Measurements from ENCODE around the gene RSPRY1.

RSPRY1 gene

GRCh38 chr16:57213462-57213861 lies 27.3 kb downstream of the RSPRY1 start:
- FAIRE-seq, result no peak

DNA sequence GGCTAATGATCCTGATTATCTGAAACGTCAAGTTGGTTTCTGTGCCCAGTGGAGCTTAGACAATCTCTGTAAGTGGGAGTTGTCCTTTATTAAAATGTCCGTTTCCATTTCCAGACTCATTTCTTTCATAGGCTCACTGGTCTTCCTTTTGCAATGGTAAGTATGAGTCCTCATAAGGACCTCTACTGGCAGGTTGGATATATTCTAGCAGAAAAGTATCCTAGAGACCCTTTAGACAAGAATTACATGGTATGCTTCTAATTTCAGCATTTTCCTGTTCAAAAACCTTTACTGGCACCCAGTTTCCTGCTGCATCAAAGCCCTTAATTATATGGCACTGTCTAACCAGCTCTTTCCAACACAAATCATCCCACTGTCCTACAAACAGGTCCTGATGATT lies 30.8 kb downstream of the RSPRY1 start:
- no peak for FAIRE-seq
- DNase-seq (ENCODE audit: insufficient read length, low spot score), result no peak

More at GRCh38 chr16:57213462-57213861, 27.3 kb downstream of the RSPRY1 start:
- no peak for DNase-seq (ENCODE audit: insufficient read length, low spot score)

- FAIRE-seq (no peak), DNase-seq (ENCODE audit: insufficient read length, low spot score) (no peak)
Observed at GRCh38 chr16:57223057-57223456, 36.9 kb downstream of the RSPRY1 start.

- FAIRE-seq (no peak), DNase-seq (ENCODE audit: insufficient read length, low spot score) (no peak)
Observed at GRCh38 chr16:57224651-57225335, 38.7 kb downstream of the RSPRY1 start.

DNA sequence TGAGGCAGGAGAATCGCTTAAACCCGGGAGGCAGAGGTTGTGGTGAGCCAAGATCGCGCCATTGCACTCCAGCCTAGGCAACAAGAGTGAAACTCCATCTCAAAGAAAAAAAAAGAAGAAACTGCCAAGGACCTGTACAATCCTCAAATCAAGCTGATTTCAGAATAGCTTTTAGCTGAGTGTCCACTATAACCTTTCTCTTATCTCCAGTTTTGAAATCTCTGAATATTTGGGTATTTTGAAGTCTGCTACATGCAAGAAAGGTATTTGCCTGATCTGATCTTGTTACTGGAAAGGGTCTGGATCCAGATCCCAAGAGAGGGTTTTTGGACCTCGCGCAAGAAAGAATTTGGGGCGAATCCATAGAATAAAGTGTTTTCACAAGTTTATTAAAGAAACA lies 39.8 kb downstream of the RSPRY1 start:
- DNase-seq (ENCODE audit: insufficient read length, low spot score), result no peak
- no peak for FAIRE-seq

GRCh38 chr16:57226701-57227621 lies 40.8 kb downstream of the RSPRY1 start:
- FAIRE-seq, result no peak
- no peak for DNase-seq (ENCODE audit: insufficient read length, low spot score)

- FAIRE-seq (no peak), DNase-seq (ENCODE audit: insufficient read length, low spot score) (no peak)
Observed at GRCh38 chr16:57229079-57229478, 43.0 kb downstream of the RSPRY1 start.

DNA sequence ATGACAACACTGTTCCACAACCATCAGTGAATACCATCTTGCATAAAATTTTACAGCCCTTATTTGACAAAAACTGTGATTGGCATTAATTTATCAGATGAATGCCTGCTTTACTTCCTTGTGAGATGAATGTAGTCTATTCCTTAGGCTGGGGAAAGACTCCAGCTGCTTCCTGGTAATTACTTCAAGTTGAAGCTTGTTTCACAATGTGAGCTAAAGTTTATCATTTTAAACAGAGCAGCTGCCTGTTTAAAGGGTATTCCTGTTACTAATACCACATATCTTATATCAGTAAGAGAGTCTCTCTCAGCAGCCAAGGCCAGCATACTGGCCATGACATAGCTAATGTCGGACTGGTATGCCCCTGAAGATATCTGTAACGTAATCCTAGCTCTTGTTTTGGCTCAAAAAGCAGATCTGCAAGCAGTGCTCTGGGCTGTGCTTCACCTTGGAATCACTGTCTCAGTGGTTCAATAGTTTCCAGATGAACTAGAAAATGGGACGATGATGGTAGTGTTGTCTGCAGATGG lies 45.8 kb downstream of the RSPRY1 start:
- FAIRE-seq, result no peak
- no peak for DNase-seq (ENCODE audit: insufficient read length, low spot score)

GRCh38 chr16:57233944-57234706 lies 48.0 kb downstream of the RSPRY1 start:
- FAIRE-seq (no peak), DNase-seq (ENCODE audit: insufficient read length, low spot score) (no peak)

GRCh38 chr16:57234707-57235092 lies 48.6 kb downstream of the RSPRY1 start:
- FAIRE-seq (no peak), DNase-seq (ENCODE audit: insufficient read length, low spot score) (no peak)

- FAIRE-seq, result peak; percentile 33
Observed at GRCh38 chr16:57235128-57236021, 49.2 kb downstream of the RSPRY1 start.

DNA sequence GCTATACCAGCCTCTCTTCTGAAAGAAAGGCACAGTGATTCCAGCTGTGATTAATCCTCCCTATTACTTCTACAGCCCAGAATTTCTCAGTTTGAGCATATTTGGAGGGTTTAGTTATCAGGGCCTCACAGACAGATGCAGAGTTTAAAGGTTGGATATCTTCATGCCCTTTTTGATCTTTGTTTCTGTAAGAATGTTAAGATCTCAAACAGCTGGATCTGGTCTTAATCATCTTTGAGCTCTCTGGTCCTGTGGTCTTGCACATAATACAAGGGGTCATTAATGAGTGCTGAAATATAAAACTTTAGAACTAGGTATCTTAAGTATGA lies 49.9 kb downstream of the RSPRY1 start:
- DNase-seq (ENCODE audit: insufficient read length, low spot score), result no peak

More at GRCh38 chr16:57235128-57236021, 49.2 kb downstream of the RSPRY1 start:
- DNase-seq (ENCODE audit: insufficient read length, low spot score), result no peak

GRCh38 chr16:57238682-57239081 lies 52.6 kb downstream of the RSPRY1 start:
- no peak for FAIRE-seq

More for the DNA sequence above, 49.9 kb downstream of the RSPRY1 start:
- FAIRE-seq, result no peak

GRCh38 chr16:57239107-57239506 lies 53.0 kb downstream of the RSPRY1 start:
- FAIRE-seq (no peak), DNase-seq (ENCODE audit: insufficient read length, low spot score) (no peak)

More at GRCh38 chr16:57238682-57239081, 52.6 kb downstream of the RSPRY1 start:
- no peak for DNase-seq (ENCODE audit: insufficient read length, low spot score)

- DNase-seq (ENCODE audit: insufficient read length, low spot score) (peak; percentile 21), FAIRE-seq (peak; percentile 84)
Observed at GRCh38 chr16:57240851-57241250, 54.7 kb downstream of the RSPRY1 start.

GRCh38 chr16:57242650-57243049 lies 56.5 kb downstream of the RSPRY1 start:
- FAIRE-seq (no peak), DNase-seq (ENCODE audit: insufficient read length, low spot score) (no peak)

GRCh38 chr16:57244463-57244766 lies 58.3 kb downstream of the RSPRY1 start:
- FAIRE-seq (no peak), DNase-seq (ENCODE audit: insufficient read length, low spot score) (no peak)

DNA sequence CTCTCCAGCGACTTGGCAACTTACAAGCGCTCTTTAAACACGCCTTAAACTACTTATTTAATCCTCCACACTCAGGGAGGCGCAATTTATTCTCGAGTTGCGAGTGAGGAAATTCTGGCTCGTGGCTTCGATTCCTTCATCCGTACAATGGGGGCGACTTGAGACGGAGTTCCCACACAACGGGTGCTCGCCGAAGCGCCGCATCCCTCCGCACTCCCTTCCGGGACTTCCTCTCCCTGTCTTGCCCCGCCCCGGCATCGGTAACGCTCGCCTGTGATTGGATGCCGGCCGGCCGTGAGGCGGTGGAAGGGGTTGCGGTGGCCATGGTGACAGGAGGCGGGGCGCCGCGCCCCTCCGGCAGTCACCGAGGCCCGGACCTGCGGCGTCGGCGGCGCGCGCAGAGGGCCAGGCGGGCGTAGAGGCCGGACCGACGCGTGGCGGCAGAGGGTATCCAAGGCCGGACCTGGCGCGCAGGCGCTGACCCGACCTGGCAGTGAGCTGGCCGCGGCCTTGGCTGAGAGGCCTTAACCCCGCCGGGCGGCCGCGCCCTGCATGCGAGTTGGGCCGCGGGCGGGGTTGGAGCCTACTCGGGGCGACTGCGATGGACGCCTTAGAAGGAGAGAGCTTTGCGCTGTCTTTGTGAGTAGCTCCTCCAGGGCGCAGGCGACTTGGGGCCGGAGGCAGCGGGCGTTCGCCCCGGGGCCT lies 58.8 kb downstream of the RSPRY1 start, which contains the start of gene ARL2BP:
Gene ARL2BP, plus strand, starts transcription at position 493 of the 705 bp plus-strand sequence. Its CDS starts 109 bp downstream, at position 602.
- FAIRE-seq (peak; percentile 98), DNase-seq (ENCODE audit: insufficient read length, low spot score) (peak; percentile 92)

DNA sequence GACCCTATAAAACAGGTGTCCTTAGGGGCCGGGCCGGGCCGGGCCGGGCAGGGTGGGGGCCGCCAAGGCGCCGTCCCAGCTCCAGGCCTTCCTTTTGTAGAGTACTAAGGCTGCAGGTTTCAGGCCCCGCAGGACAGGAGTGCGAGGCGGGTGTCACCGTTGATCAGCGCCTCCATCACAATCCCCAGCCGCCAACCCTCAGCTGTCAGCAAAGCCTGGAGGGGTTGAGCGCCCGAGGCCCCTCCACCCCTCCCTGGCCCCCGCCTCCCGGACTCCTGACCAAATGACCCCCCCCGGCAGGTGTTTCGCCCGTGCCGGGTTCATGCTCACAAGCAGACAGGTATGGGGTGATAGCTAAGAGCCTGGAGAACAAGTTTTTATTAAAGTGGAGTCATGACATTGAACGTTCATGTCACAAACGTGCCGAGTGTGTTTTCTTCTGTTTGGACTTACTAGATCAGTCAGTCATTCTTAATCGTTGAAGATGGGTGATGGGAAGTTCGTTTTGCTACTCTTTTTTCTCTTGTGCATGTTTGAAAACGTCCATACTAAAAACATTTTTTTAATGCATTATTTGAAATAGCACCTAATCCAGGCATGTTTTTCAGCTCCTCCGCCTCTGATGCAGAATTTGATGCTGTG lies 59.5 kb downstream of the RSPRY1 start:
- no peak for DNase-seq (ENCODE audit: insufficient read length, low spot score)
- FAIRE-seq, result no peak
